Measurements from ENCODE around the gene ARHGAP42.

Gene ARHGAP42

GRCh38 chr11:100800202-100800601, 113.1 kb downstream of the ARHGAP42 start:
- DNase-seq (ENCODE audit: low read depth) = no peak

GRCh38 chr11:100801225-100801999, 114.3 kb downstream of the ARHGAP42 start:
- no peak for DNase-seq (ENCODE audit: low read depth)

DNA sequence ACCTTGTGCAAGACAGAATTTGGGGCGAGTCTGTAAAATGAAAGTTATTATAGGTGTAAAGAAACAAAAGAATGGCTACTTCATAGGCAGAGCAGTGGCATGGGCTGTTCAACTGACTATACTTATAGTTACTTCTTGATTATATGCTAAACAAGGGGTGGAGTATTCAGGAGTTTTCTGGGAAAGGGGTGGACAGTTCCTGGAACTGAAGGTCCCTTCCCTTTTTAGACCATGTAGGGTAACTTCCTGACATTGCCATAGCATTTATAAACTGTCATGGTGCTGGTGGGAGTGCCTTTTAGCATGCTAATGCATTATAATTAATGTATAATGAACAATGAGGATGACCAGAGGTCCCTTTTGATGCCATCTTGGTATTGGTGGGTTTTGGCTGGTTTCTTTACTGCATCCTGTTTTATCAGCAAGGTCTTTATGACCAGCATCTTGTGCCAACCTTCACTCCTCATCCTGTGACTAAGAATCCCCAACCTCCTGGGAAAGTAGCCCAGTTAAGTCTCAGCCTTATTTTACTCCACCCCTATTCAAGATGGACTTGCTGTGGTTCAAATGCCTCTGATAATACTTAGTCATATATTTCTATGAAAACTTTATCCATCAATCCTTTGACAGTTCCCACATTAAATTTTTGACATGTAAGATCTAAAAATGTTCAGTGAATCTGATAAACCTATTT, 118.6 kb downstream of the ARHGAP42 start:
- DNase-seq (ENCODE audit: low read depth) = no peak

DNA sequence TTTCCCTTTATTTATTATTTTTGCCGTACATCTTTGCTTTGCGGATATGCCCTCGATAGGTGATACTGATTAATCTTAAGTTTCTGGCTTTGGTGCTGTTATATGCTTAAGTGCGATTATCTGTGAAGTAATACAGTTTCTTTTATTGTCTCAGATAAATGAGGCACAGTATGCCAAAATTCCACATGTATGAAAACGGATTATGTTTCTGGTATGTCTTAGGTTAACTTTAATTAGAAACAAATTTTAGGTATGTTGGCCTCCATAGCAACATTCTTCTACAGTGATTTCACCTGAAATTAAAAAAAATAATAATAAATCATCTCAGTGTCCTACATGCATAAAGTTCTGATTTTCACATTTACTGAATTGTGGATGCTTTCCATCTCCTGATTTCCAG, 119.2 kb downstream of the ARHGAP42 start:
- DNase-seq (ENCODE audit: low read depth) = no peak

- no peak for DNase-seq (ENCODE audit: low read depth)
These were observed 121.9 kb downstream of the ARHGAP42 start for GRCh38 chr11:100808904-100809491.

DNA sequence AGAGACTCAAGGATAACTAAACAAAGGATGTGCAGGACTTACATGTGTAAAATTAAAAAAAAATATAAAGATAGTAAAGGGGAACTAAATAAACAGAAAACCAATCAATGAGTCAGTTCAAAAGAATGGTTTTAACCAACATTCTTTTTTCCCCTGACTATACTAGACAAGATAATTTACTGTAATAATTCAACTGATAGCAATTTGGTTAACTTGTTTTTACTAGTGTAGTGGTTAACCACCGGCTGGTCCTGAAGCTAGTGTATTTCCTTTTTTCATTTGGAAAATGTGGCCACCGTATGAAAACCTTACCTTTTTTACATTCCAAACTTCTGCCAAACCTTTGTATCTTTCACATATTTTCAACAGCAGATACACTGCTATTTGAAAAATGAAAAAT, 123.1 kb downstream of the ARHGAP42 start:
- DNase-seq (ENCODE audit: low read depth) = no peak

DNA sequence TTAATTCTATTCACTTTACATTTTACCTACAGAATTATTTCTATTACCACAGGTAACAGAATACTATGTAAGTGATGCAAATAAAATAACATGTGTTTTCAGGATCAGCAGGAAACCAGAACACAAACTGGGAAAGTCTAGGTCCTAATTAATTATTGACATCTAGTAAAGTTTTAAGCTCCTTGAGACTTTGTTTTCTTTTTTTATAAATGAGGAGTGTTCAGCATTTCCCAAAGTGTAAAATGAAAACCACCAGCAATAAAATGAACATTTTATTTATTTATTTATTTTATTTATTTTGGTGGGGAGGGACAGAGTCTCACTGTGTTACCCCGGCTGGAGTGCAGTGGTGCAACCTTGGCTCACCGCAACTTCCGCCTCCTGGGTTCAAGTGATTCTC, 123.6 kb downstream of the ARHGAP42 start:
- no peak for DNase-seq (ENCODE audit: low read depth)

DNA sequence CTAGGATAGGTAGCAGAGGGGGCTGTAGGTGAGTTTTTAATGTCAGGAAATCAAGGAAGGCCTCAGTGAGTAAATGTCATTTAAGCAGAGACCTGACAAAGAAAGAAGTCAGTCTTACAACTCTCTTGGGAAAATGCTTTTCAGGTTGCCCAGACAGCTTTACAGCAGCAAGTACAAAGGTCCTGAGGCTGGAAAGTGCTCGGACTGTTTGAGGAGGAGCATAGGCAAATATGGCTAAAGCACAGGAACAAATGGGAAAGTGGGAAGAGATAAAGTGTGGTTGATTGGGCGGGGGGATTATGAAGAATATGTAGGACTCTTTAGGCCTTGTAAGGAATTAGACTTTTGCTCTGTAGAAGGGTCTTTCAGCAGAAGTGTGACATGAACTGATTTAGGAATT, 125.4 kb downstream of the ARHGAP42 start:
- DNase-seq (ENCODE audit: low read depth) = no peak

DNA sequence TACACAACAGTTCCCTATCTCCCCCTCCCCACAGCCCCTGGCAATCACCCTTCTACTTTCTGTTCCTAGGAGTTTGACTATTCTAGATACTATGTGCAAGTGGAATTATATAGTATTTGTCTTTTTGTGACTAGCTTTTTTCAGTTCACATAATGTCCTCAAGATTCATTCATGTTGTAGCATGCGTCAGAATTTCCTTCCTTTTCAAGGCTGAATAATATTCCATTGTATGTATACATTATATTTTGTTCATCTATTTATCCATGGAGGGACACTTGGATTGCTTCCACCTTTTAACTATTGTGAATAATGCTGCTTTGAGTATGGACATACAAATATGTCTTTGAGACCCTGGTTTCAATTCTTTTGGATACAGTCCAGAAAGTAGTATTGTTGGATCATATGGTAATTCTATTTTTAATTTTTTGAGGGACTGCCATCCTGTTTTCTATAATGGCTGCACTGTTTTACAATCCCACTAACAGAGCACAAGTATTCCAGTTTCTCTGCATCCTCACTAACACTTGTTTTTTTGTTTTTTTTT, 128.8 kb downstream of the ARHGAP42 start:
- no peak for DNase-seq (ENCODE audit: low read depth)

DNA sequence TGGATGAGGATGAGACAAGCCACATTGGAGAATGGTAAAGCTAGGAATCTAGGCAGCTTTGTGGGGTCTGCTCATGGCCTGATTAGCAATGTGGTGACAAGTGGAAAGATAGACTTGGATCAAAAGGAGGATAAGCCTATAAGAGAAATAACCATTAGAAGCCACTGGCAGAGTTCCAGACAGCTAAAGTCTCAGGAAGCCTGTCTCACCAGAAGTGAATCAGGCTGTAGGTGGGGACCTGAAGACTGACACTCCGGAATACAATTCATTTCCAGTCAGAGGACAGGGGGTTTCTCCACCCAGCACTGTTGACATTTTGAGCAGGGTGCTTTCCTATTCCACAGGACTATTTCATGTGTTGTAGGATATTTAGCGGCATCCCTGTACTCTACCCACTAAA, 129.7 kb downstream of the ARHGAP42 start:
- no peak for DNase-seq (ENCODE audit: low read depth)

- DNase-seq (ENCODE audit: low read depth) = no peak
These were observed 130.5 kb downstream of the ARHGAP42 start for GRCh38 chr11:100817620-100818019.

DNA sequence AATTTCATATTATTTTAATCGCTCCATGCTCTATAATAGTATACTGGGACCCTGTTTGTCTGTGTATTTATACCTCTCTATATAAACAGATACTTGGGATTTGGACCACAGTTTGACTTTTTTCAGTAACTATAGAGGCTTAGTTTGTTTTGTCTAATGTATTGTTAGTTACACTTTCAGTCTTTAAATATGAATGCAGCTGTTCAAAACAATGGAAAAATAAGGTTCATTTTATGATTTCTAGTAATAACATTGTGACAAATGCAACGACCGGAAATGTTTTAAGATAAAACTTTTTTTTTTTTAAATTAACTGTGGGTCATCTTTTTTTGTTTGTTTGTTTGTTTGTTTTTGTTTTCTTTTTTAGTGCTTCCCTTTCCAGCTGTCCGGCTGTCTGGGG, 133.5 kb downstream of the ARHGAP42 start:
- DNase-seq (ENCODE audit: low read depth) = no peak

- no peak for DNase-seq (ENCODE audit: low read depth)
These were observed 134.1 kb downstream of the ARHGAP42 start for GRCh38 chr11:100821198-100821597.

DNA sequence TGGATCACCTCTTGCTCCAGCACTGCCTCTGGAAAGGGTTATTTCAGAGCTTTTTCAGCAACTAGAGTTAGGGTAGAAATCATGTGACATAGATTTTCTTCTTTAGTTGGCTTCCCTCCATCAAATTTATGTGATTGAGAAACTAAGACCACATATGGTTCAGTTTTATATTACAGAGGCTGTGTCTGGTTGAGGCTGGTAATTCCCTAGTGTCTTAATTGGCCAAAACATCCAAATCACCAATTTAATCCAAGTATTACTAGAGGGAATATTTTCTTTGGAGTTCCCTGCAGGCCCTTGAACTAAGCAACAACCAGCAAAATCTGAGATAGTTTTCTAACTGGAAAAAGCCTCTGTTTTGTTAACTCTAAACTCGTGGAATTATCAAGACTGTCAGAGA, 136.3 kb downstream of the ARHGAP42 start:
- no peak for DNase-seq (ENCODE audit: low read depth)

GRCh38 chr11:100824041-100824809, 137.1 kb downstream of the ARHGAP42 start:
- no peak for DNase-seq (ENCODE audit: low read depth)

DNA sequence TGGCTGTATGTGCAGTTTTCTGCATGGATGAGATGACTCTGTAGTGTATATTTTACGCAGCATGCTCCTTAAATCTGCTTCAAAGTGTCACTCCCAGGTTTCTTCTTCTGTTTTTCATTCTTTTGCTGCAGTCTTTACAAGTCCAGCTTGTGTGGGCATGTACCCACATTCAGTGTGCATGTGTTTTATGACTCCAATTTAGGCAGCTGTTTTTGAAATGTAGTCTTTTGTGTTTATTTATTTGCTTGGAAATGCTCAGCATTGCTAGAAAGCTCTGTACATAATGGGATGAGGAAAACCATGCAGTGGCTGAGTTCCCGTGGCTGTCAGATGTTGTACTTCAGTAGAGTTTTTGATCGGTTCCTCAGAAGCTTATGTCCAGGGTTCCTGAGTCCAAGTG, 138.5 kb downstream of the ARHGAP42 start:
- DNase-seq (ENCODE audit: low read depth) = no peak

DNA sequence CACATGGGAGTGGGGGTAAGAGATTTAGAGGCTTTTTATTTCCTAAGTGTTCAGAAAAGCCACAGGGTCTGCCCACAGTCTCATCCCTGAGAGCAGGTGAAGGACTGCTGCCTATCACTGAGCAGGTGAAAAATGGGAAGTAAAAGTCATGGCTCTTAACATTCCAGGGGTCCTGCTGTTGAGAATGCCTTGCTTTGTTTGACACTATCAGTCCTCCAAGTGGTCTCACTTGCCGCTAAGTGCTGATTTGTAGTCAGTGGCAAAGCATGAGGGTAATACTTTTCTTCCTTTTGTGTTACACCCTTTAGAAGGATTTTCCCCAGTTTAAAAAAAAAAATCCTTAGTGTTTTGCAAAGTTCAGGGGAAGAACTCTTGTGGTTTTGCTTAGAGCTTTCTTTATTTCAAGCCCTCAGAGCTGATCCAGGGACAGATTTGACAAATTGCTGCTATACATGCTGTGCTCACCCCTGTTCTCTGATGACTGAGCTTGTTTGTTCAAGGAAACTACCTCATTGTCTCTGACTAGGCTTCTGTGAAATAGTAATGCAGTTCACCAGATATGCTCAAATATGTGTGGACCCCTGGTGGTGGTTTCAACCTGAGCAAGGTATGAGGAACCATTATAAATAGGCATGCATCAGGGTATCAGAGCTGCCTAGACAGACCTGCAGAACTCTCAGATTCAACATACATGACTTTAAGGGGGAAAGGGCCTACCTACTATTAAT, 141.0 kb downstream of the ARHGAP42 start:
- no peak for DNase-seq (ENCODE audit: low read depth)

- no peak for DNase-seq (ENCODE audit: low read depth)
These were observed 143.2 kb downstream of the ARHGAP42 start for GRCh38 chr11:100830274-100830673.

- DNase-seq (ENCODE audit: low read depth) = no peak
These were observed 144.1 kb downstream of the ARHGAP42 start for GRCh38 chr11:100830978-100831732.

DNA sequence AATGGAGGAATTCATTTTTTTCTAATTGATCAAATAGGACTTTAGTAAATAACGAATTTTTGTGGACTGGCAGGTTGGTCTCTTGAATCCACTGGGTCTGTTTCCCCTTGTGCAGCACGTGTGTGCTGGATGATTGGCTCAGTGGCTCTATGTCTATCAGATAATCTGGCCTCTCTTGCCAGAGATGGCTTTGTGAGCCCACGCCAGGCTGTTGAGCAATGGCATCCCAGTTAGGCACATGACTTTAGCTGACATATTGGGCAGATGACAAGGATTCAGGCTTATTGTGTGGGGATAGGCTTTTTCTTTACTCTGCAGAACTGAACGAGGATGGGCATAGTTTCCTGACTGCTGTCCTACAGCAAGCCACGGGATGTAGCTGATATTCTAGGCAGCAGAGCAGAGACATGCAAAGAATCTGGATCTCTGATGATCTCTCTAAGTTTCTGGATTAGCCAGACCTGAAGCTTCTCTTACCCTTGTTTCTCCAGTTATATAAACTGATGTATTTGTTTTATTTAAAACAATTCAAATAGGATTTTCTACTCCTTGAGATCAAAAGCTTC, 144.9 kb downstream of the ARHGAP42 start:
- DNase-seq (ENCODE audit: low read depth) = no peak
